Type B pancreatic cell (in vitro differentiated cells): ENCODE measurements around the gene RAB5IF. TPM values are rescaled to one million over a fixed set of nuclear protein-coding genes. Genes with fewer than 3 reads are reported as not detected.
"Not testable (repeated sequence)": the region's sequence is repeated elsewhere in the genome, so short reads cannot be mapped to it uniquely, and the experiment has no call there.

Experiments
- DNase-seq: peaks from one replicate; pipeline ENCODE4 v3.0.0; 2021; ENCODE audit warnings: mixed read lengths; ENCODE audit not compliant: unreplicated experiment; ENCODE audit errors: extremely low spot score
- H3K27ac Mint-ChIP-seq: 2 replicates; pipeline ENCODE4 v1.8.0; 2021; ENCODE audit warnings: mild to moderate bottlenecking, mixed read lengths
- H3K27me3 Mint-ChIP-seq: 2 replicates; pipeline ENCODE4 v1.8.0; 2021; ENCODE audit warnings: mixed read lengths
- H3K36me3 Mint-ChIP-seq: 2 replicates; pipeline ENCODE4 v1.8.0; 2021; ENCODE audit warnings: mixed read lengths
- H3K4me1 Mint-ChIP-seq: one replicate; pipeline ENCODE4 v1.8.0; 2021; ENCODE audit warnings: mixed read lengths; ENCODE audit not compliant: unreplicated experiment
- H3K4me3 Mint-ChIP-seq: 2 replicates; pipeline ENCODE4 v1.8.0; 2021; ENCODE audit warnings: mild to moderate bottlenecking, mixed read lengths
- H3K9me3 Mint-ChIP-seq: 2 replicates; pipeline ENCODE4 v1.8.0; 2021; ENCODE audit warnings: mixed read lengths
- total RNA-seq: library from RNA; stranded (reverse); gene quantifications from 2 replicates; pipeline ENCODE4 v1.2.1, GENCODE V29; 2021; ENCODE audit warnings: low replicate concordance
- TF ChIP-seq, protein P1 (sequence below): fragments of 200-600 bp; sonication (generic); conservative IDR thresholded peaks from 2 replicates; pipeline ENCODE4 v1.5.0; 2021; ENCODE audit warnings: antibody characterized with exemption, mild to moderate bottlenecking

RAB5IF gene
- total RNA-seq, 1 donor from 2014 or later = 85.8 TPM

DNA sequence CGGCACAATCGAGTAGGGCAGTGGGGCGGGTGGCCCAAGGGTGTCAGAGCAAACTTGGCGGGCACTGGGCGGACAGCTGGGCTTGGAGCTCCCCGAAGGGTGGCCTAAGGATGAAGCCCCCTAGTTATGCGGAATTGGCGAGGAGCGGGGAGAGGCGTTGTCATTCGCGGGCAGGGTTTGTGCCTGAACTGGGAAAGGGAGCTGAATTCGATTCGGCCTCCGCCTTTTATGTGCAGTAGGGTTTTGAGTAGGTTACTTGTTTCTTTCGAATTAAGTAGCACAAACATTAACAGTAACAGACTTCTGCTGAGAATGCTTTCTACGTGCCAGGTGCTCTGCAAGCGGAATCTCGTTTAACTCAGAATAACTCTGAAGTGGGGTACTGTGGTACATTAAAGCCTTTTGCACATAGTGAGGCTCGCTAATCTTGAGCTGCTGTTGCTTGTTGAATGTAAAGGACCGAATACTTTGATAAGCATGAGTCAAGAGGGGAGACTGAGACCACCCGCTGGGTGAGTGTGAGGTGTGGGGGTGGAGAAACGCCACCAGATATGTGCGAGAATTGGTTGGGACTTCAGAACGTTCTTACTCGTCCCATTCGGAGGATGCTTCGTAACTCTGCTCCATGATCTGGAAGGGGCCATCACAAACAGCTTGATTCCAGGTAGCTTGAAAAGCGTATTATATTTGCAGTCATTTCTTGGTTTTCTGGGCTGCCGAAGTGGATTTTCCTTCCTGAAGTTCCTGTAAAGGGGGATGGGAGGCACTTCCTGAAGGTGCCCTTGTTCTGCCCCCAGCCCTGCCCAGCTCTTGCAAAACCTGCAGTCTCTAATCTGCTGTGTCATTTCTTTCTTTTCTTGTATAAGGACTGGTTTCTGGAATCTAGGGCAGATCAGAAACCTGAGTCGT lies 833 bp downstream of the RAB5IF start:
- H3K4me1 Mint-ChIP-seq = peaks cover 23% of the 10 kb centered on the region
- H3K9me3 Mint-ChIP-seq = no peaks in the 10 kb centered on the region
- no peak for DNase-seq
- H3K36me3 Mint-ChIP-seq = peaks cover 8% of the 10 kb centered on the region
- peak overlapping the region; percentile 97 for H3K4me3 Mint-ChIP-seq
- peak overlapping the region; percentile 94 for H3K27ac Mint-ChIP-seq
- H3K27me3 Mint-ChIP-seq = no peaks in the 10 kb centered on the region
- TF ChIP-seq, protein P1, sequence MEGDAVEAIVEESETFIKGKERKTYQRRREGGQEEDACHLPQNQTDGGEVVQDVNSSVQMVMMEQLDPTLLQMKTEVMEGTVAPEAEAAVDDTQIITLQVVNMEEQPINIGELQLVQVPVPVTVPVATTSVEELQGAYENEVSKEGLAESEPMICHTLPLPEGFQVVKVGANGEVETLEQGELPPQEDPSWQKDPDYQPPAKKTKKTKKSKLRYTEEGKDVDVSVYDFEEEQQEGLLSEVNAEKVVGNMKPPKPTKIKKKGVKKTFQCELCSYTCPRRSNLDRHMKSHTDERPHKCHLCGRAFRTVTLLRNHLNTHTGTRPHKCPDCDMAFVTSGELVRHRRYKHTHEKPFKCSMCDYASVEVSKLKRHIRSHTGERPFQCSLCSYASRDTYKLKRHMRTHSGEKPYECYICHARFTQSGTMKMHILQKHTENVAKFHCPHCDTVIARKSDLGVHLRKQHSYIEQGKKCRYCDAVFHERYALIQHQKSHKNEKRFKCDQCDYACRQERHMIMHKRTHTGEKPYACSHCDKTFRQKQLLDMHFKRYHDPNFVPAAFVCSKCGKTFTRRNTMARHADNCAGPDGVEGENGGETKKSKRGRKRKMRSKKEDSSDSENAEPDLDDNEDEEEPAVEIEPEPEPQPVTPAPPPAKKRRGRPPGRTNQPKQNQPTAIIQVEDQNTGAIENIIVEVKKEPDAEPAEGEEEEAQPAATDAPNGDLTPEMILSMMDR = no peak

DNA sequence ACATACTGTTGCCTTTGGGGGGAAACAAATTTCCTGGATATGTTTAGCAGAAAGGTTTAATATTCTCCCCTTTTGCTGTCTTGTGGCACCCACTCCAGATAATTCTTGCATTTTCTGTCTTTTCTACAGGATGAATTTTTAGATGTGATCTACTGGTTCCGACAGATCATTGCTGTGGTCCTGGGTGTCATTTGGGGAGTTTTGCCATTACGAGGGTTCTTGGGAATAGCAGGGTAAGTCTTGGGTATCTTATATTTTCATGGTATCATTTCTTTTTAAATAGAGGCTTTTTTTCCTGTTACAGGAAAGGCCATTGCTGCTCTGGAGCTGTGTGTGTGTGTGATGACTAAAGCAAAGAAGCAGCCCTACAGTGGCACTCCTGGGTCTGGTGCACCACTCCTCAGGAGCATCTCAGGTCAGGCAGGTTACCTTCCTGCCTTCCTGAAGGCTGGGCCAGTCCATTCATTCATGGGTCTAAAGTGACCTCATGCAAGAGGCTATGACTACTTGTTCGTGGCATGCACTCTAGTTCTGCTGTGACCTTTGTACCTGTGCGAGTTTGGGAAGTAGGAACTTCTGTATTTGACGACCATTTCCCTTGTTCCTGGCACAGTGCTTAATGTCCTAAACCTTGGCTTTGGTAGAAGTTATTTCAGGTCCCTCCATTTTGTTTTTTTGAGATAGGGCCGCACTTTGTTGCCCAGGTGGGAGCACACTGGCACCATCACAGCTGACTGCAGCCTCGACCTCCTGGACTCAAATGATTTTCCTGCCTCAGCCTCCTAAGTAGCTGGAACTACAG lies 2.2 kb downstream of the RAB5IF start:
- Mint-ChIP-seq H3K4me3 (peak overlapping the region; percentile 97), H3K9me3 (no peaks in the 10 kb centered on the region), H3K4me1 (peaks cover 19% of the 10 kb centered on the region), H3K36me3 (peaks cover 11% of the 10 kb centered on the region), H3K27me3 (no peaks in the 10 kb centered on the region), H3K27ac (peak overlapping the region; percentile 94)
- no peak for DNase-seq
- TF ChIP-seq, protein P1 = no peak

DNA sequence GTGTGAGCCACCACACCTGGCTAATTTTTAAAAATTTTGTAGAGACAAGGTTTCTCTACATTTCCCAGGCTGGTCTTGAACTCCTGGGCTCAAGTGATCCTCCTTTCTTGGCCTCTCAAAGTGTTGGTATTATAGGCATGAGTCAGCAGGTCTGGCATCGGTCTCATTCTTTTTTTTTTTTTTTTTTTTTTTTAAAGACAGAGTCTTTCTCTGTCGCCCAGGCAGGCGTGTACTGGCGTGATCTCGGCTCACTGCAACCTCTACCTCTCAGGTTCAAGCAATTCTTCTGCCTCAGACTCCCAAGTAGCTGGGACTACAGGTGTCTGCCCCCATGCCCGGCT lies 2.8 kb downstream of the RAB5IF start:
- H3K27me3 Mint-ChIP-seq = not testable (repeated sequence)

DNA sequence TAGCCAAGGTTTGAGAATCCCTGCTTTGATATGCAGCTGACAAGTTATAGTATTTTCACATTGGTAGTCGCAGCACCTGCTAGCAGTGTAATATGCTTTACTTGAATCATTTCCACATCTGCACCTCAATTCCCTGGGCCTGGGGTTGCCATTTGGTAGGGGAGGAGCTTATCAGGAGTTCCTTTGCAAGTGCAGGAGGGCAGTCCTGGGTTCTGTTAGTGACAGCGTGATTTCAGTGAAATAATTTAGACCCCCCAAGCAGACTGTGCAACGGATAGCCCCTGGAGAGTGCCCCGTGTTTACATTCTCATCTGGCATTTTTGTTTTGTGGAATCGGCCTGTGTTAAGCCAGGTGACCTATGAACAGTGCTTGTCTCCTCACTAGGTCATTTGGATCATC lies 6.0 kb downstream of the RAB5IF start:
- Mint-ChIP-seq H3K27ac (no peak overlapping the region), H3K27me3 (no peaks in the 10 kb centered on the region), H3K4me1 (peaks cover 12% of the 10 kb centered on the region), H3K4me3 (no peak overlapping the region), H3K9me3 (no peaks in the 10 kb centered on the region), H3K36me3 (peaks cover 12% of the 10 kb centered on the region)
- TF ChIP-seq, protein P1 = no peak
- DNase-seq = no peak

More for the DNA sequence above, 2.8 kb downstream of the RAB5IF start:
- not testable (repeated sequence) for H3K27ac Mint-ChIP-seq, H3K4me3 Mint-ChIP-seq, DNase-seq, H3K9me3 Mint-ChIP-seq
- Mint-ChIP-seq H3K36me3 (peaks cover 12% of the 10 kb centered on the region), H3K4me1 (peaks cover 19% of the 10 kb centered on the region)

DNA sequence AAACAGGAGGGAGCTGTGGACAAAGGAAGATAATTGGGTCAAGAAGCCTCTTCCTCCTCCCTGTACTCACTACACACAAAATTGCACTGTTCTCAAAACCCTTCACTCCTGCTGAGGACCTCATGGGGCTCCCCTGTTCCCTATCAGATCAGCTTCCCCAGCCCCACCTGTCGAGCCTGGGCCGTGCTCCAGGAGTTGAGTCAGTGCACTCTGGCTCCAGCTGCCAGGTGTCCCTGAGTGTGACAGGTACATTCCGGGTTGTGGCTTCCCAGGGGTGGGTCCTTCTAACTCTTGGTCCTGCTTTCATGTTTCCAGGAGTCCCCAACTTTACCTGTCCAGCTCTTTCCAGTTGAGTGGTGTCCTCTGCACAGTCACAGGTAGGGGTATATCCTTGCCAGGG lies 8.4 kb downstream of the RAB5IF start:
- TF ChIP-seq, protein P1 = no peak
- no peak overlapping the region for H3K27ac Mint-ChIP-seq
- no peak overlapping the region for H3K4me3 Mint-ChIP-seq
- H3K36me3 Mint-ChIP-seq = peaks cover 8% of the 10 kb centered on the region
- DNase-seq = no peak
- no peaks in the 10 kb centered on the region for H3K4me1 Mint-ChIP-seq
- H3K27me3 Mint-ChIP-seq = no peaks in the 10 kb centered on the region
- no peaks in the 10 kb centered on the region for H3K9me3 Mint-ChIP-seq
